K562 (cell line): ENCODE measurements around the gene RACK1.

Experiments used
- CBX8 ChIP-seq: fragments of 200-600 bp; sonication (generic); IDR thresholded peaks from 2 replicates; pipeline ENCODE4 v1.6.1; 2012; ENCODE audit warnings: borderline replicate concordance, mixed run types, low read depth, mild to moderate bottlenecking, moderate library complexity, mixed read lengths, low read length, control low read depth, inconsistent platforms; ENCODE audit not compliant: poor library complexity, severe bottlenecking; ENCODE audit errors: extremely low read depth
- EGR1 ChIP-seq: fragments of 450-650 bp; conservative IDR thresholded peaks from 2 replicates; pipeline ENCODE4 v1.6.1; 2017; ENCODE audit warnings: mild to moderate bottlenecking
- ELF4 ChIP-seq: fragments of 450-650 bp; formaldehyde crosslinking; IDR thresholded peaks from 2 replicates; pipeline ENCODE4 v1.4.0; 2022; ENCODE audit warnings: missing genetic modification characterization
- EZH2 ChIP-seq: IDR thresholded peaks from 2 replicates; pipeline ENCODE4 v1.6.1; 2012; ENCODE audit warnings: low read depth, mild to moderate bottlenecking, inconsistent platforms, low read length, borderline replicate concordance
- KLF16 ChIP-seq: IDR thresholded peaks from 2 replicates; pipeline ENCODE4 v1.6.1; 2016; ENCODE audit warnings: antibody characterized with exemption
- MYC ChIP-seq, 2 experiments: fragments of 250-450 bp in 1 of 2; sonication (Bioruptor Pico) in 1 of 2; IDR thresholded peaks; 2 replicates each; pipeline versions ENCODE4 v1.5.1 to v1.6.1; 2012 to 2021; ENCODE audit warnings: low read depth in 2 of 2, borderline replicate concordance in 1 of 2, improper control_type of control experiment in 1 of 2, low read length in 1 of 2, mild to moderate bottlenecking in 1 of 2, moderate library complexity in 1 of 2
- POLR2AphosphoS5 ChIP-seq: IDR thresholded peaks from 2 replicates; pipeline ENCODE4 v1.6.1; 2011; ENCODE audit warnings: mild to moderate bottlenecking, low read depth, low read length, moderate library complexity; ENCODE audit not compliant: control insufficient read depth, insufficient read depth
- XRCC3 ChIP-seq: fragments of 450-650 bp; IDR thresholded peaks from 2 replicates; pipeline ENCODE4 v1.6.1; 2017; ENCODE audit warnings: mild to moderate bottlenecking, moderate library complexity
- ZNF24 ChIP-seq: fragments of 450-650 bp; IDR thresholded peaks from 2 replicates; pipeline ENCODE4 v1.6.1; 2016

DNA sequence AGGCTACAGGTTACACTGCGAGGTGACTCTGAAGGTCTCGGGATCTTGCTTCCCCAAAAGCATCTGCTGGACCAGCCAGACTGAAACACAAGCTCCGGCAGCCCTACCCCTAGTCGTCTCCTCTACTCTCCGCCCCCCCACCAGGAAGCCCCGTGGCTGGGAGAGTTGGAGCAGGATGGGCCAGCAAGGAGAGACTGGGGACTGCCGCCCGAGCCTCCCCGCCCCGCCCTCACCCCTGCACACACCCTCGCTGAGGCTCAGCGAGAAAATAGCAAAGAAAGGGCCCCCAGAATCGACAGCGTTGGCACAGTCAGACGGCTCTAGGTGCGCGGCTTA lies 40.0 kb downstream of the RACK1 start:
- no peak for TF ChIP-seq POLR2AphosphoS5
- no peak for TF ChIP-seq XRCC3
- TF ChIP-seq KLF16, result no peak
- TF ChIP-seq EZH2, result no peak
- no peak for TF ChIP-seq ZNF24
- TF ChIP-seq EGR1, result no peak
- no peak for TF ChIP-seq MYC (IDR thresholded peaks at IDR 0.05; ENCODE audit: low read depth, low read length)
- TF ChIP-seq MYC (CRISPR knock-in tag; IDR thresholded peaks at IDR 0.05; ENCODE audit: borderline replicate concordance, low read depth), result no peak
- TF ChIP-seq CBX8, result no peak
- TF ChIP-seq ELF4, result no peak
